GM12865 (cell line): ENCODE measurements around the gene DEFB119.
"Not testable (repeated sequence)": the region's sequence is repeated elsewhere in the genome, so short reads cannot be mapped to it uniquely, and the experiment has no call there.

Experiments used
- DNase-seq: peaks from one replicate; pipeline ENCODE4 v3.0.0; 2010; ENCODE audit warnings: low read depth
- H3K4me3 ChIP-seq: 2 replicates; pipeline ENCODE4 v1.5.1; 2011; ENCODE audit warnings: mild to moderate bottlenecking, low read depth, low read length, control low read depth
- CTCF ChIP-seq: IDR thresholded peaks from 2 replicates; pipeline ENCODE4 v1.5.1; 2011; ENCODE audit warnings: low read length, control low read depth, low read depth, inconsistent platforms; ENCODE audit not compliant: insufficient read depth; ENCODE audit errors: missing control alignments

DEFB119 gene

GRCh38 chr20:31390490-31390889, at the start of gene DEFB119:
Gene DEFB119, minus strand, starts transcription at chr20:31390590. Its CDS starts 107 bp downstream, at chr20:31390483.
- no peak for TF ChIP-seq CTCF
- DNase-seq: no peak
- H3K4me3 ChIP-seq: no peak within 1 kb of the TSS

- no peak for TF ChIP-seq CTCF
- no peak overlapping the region for H3K4me3 ChIP-seq
- DNase-seq: no peak
Observed at GRCh38 chr20:31430568-31431115, 40.3 kb upstream of the DEFB119 start.

GRCh38 chr20:31427576-31427975, 37.2 kb upstream of the DEFB119 start:
- H3K4me3 ChIP-seq: not testable (repeated sequence)

DNA sequence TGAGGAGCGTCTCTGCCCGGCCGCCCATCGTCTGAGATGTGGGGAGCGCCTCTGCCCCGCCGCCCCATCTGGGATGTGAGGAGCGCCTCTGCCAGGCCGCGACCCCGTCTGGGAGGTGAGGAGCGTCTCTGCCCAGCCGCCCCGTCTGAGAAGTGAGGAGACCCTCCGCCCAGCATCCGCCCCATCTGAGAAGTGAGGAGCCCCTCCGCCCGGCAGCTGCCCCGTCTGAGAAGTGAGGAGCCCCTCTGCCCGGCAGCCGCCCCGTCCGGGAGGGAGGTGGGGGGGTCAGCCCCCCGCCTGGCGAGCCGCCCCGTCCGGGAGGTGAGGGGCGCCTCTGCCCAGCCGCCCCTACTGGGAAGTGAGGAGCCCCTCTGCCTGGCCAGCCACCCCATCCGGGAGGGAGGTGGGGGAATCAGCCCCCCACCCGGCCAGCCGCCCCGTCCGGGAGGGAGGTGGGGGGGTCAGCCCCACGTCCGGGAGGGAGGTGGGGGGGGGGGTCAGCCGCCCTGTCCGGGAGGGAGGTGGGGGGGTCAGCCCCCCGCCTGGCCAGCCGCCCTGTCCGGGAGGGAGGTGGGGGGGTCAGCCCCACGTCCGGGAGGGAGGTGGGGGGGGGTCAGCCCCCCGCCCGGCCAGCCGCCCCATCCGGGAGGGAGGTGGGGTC, 36.6 kb upstream of the DEFB119 start:
- not testable (repeated sequence) for DNase-seq, H3K4me3 ChIP-seq

More at GRCh38 chr20:31427576-31427975, 37.2 kb upstream of the DEFB119 start:
- not testable (repeated sequence) for DNase-seq

GRCh38 chr20:31425797-31426196, 35.4 kb upstream of the DEFB119 start:
- DNase-seq: no peak
- TF ChIP-seq CTCF: no peak
- H3K4me3 ChIP-seq: no peak overlapping the region

DNA sequence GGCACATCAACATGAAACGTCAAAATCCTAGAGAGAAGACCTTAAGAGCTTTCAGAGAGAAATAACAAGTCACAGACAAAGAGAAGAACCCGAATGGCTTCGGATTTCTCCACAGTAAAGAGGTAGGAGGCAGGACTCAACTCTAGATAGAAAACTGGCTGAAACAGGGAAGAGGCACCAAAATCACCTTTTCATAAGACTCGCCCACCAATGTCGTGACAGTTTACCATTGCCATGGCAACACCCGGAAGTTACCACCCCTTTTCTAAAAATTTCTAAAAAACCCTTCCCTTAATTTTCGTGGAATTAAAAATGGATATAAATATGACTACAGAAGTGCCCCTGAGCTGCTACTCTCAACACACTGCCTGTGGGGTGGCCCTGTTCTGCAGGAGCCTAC, 27.9 kb upstream of the DEFB119 start:
- TF ChIP-seq CTCF: no peak
- no peak overlapping the region for H3K4me3 ChIP-seq
- DNase-seq: no peak

DNA sequence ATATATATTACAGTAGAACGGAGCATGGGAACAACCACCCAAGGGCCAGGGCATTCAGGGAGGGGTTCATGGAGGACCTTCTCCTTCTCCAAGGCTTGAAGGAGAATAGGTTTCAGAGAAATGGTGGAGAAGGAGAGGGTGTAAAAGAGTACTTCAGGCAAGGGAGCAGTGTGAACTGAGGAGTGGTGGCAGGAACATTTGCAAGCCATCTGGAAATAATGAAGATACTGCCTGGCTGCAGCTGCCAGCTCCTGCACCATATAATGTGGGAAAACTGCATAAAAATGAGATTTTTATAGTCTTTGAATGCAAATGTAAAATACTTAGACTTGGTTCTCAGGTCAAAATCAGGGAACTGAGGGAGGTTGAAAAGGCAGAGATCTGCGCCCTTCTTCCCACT, 25.3 kb upstream of the DEFB119 start:
- no peak for DNase-seq
- no peak overlapping the region for H3K4me3 ChIP-seq
- TF ChIP-seq CTCF: no peak

DNA sequence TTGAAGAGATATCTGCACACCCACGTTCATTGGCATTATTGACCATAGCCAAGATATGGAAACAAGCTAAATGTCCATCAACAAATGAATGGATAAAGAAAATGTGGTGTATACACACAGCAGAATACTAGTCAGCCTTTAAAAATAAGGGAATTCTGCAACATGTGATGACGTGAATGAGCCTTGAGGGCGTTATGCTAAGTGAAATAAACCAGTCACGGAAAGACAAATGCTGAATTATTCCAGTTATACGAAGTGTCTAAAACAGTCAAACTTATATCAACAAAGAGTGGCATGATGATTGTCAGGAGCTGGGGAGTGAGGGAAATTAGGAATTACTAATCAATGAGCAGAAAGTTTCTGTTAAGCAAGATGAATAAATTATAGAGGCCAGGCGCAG, 24.0 kb upstream of the DEFB119 start:
- no peak for DNase-seq
- no peak overlapping the region for H3K4me3 ChIP-seq
- TF ChIP-seq CTCF: no peak
